GM23248 (cell line): ENCODE data around the gene OR2B2. TPM values are rescaled to one million over a fixed set of nuclear protein-coding genes. Genes with fewer than 3 reads are reported as not detected.
A peak's percentile ranks its signal among the peaks of the same experiment; 100 is the strongest.

Experiments used
- DNase-seq: peaks from one replicate; pipeline ENCODE4 v3.0.0-alpha.2; 2015
- H2AFZ ChIP-seq: fragments of 200-600 bp; sonication (generic); 2 replicates; pipeline ENCODE4 v1.6.1; 2016; ENCODE audit warnings: antibody characterized with exemption
- H3F3A ChIP-seq: fragments of 200-600 bp; sonication (generic); 2 replicates; pipeline ENCODE4 v1.6.1; 2016; ENCODE audit warnings: mild to moderate bottlenecking, antibody characterized with exemption, mixed run types; ENCODE audit not compliant: insufficient read depth
- H3K27ac ChIP-seq: fragments of 200-600 bp; sonication (generic); 2 replicates; pipeline ENCODE4 v1.5.1; 2016; ENCODE audit warnings: mild to moderate bottlenecking
- H3K27me3 ChIP-seq: fragments of 200-600 bp; sonication (generic); replicated peaks from 2 replicates; pipeline ENCODE4 v1.6.1; 2016; ENCODE audit warnings: mild to moderate bottlenecking; ENCODE audit not compliant: insufficient read depth
- H3K36me3 ChIP-seq: fragments of 200-600 bp; sonication (generic); 2 replicates; pipeline ENCODE4 v1.6.1; 2016; ENCODE audit warnings: low read depth, mild to moderate bottlenecking
- H3K4me1 ChIP-seq: fragments of 200-600 bp; sonication (generic); 2 replicates; pipeline ENCODE4 v1.6.1; 2016; ENCODE audit warnings: mild to moderate bottlenecking; ENCODE audit not compliant: insufficient read depth
- H3K4me2 ChIP-seq: fragments of 200-600 bp; sonication (generic); one replicate; pipeline ENCODE4 v1.6.1; 2016; ENCODE audit warnings: mild to moderate bottlenecking; ENCODE audit not compliant: unreplicated experiment
- H3K4me3 ChIP-seq: fragments of 200-600 bp; sonication (generic); 2 replicates; pipeline ENCODE4 v1.5.1; 2016; ENCODE audit warnings: mild to moderate bottlenecking
- H3K79me2 ChIP-seq: fragments of 200-600 bp; sonication (generic); 2 replicates; pipeline ENCODE4 v1.6.1; 2016; ENCODE audit warnings: mild to moderate bottlenecking; ENCODE audit not compliant: insufficient read depth
- H3K9ac ChIP-seq: fragments of 200-600 bp; sonication (generic); 2 replicates; pipeline ENCODE4 v1.6.1; 2016; ENCODE audit warnings: mild to moderate bottlenecking
- H3K9me2 ChIP-seq: fragments of 200-600 bp; sonication (generic); 2 replicates; pipeline ENCODE4 v1.6.1; 2016; ENCODE audit warnings: mixed run types, mild to moderate bottlenecking, moderate library complexity; ENCODE audit not compliant: insufficient read depth
- H3K9me3 ChIP-seq: fragments of 200-600 bp; sonication (generic); one replicate; pipeline ENCODE4 v1.6.1; 2017; ENCODE audit warnings: low read depth
- H4K20me1 ChIP-seq: fragments of 200-600 bp; sonication (generic); 2 replicates; pipeline ENCODE4 v1.6.0; 2016; ENCODE audit not compliant: insufficient read depth
- EZH2 ChIP-seq: fragments of 200-600 bp; sonication (generic); IDR thresholded peaks from 2 replicates; pipeline ENCODE4 v1.6.1; 2018; ENCODE audit warnings: antibody characterized with exemption, mild to moderate bottlenecking; ENCODE audit not compliant: insufficient read depth, poor library complexity, severe bottlenecking
- EZH2phosphoT487 ChIP-seq: fragments of 200-600 bp; sonication (generic); IDR thresholded peaks from 2 replicates; pipeline ENCODE4 v1.6.1; 2018; ENCODE audit warnings: antibody characterized with exemption, moderate library complexity, mild to moderate bottlenecking, low read depth; ENCODE audit not compliant: insufficient read depth
- WGBS, 2 experiments: methylation state at CpG; one replicate each; pipeline ENCODE4 v1.1.6; 2015 to 2017; ENCODE audit warnings: low lambda C conversion rate in 2 of 2, low coverage in 1 of 2; ENCODE audit errors: missing lambda C conversion rate in 2 of 2; 5-methylcytosine and 5-hydroxymethylcytosine counted together
- in situ Hi-C: fragments of 300-500 bp; cut with MboI; formaldehyde crosslinking; loops from 2 replicates; pipeline ENCODE4 v1.15.0; 2020
- polyA plus RNA-seq: library from polyadenylated mRNA; unstranded; fragments of >200 nt; fragmentation: Nextera tagmentation; extraction: Ambion mirVana; gene quantifications from 2 replicates; pipeline ENCODE4 v1.2.1, GENCODE V29; 2016
- total RNA-seq: library from RNA; depleted of rRNA; stranded (reverse); fragments of >200 nt; shearing (Covaris generic); gene quantifications from 2 replicates; pipeline ENCODE4 v1.2.3, GENCODE V29; 2014

OR2B2 gene
- total and polyA plus RNA-seq, 2 experiments from 2014 or later: not detected

DNA sequence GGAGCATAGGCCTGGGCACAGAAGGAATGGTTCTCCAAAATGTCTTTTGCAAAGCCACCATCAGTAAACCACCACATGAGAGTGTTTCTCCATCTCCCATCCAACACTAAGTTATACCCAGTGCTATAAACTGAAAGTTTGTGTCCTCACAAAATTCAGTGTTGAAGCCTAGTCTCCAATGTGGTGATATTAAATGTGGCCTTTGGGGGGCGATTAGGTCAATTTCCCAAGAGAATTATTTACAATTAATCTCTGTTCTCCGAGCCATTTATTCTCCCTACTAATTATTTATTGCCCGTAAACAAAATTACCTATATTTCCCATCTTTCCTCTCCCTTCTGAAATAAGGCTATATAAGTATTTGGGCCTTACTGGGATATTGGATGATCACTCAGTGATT is 26.1 kb downstream of the OR2B2 start:
- no peak overlapping the region for H2AFZ ChIP-seq
- WGBS, 2 experiments: 43 to 47% methylated on average over 3 of the region's 3 CpGs
- in situ Hi-C loops: no loop called here

DNA sequence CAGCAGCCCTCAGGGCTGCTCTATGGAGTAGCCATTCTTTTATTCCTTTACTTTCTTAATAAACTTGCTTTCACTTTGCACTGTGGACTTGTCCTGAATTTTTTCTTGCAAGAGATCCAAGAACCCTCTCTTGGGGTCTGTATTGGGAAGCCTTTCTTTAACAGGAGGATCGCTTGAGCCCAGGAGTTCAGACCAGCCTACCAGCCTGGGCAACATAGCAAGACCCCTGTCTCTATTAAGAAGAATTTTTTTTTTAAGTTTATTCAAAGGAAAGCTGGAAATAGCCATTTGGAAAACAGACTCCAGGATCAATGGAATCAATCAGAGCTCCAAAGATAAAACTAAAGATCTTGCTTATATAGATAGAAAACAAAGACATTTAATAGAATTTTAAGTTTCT is 29.1 kb downstream of the OR2B2 start:
- 47 to 50% methylated on average over 1 of the region's 1 CpG for whole genome bisulfite sequencing, 2 experiments

More for the DNA sequence above, 26.1 kb downstream of the OR2B2 start:
- Histone ChIP-seq H3K27me3 (no peaks in the 10 kb centered on the region), H4K20me1 (no peaks in the 10 kb centered on the region), H3K9me2 (no peaks in the 10 kb centered on the region), H3K9me3 (no peaks in the 10 kb centered on the region), H3K4me3 (no peak overlapping the region), H3K36me3 (no peaks in the 10 kb centered on the region), H3F3A (peaks cover 13% of the 10 kb centered on the region), H3K4me1 (no peaks in the 10 kb centered on the region), H3K4me2 (no peak overlapping the region), H3K27ac (no peak overlapping the region), H3K9ac (no peak overlapping the region), H3K79me2 (no peaks in the 10 kb centered on the region)
- TF ChIP-seq EZH2phosphoT487 (no peak), EZH2 (no peak)
- DNase-seq: no peak

GRCh38 chr6:27882624-27883023 is 29.6 kb downstream of the OR2B2 start:
- Histone ChIP-seq H3K79me2 (no peaks in the 10 kb centered on the region), H3F3A (no peaks in the 10 kb centered on the region), H3K4me1 (no peaks in the 10 kb centered on the region), H2AFZ (no peak overlapping the region), H3K9me2 (no peaks in the 10 kb centered on the region), H3K27me3 (no peaks in the 10 kb centered on the region), H3K4me3 (no peak overlapping the region), H4K20me1 (no peaks in the 10 kb centered on the region), H3K9me3 (no peaks in the 10 kb centered on the region), H3K27ac (no peak overlapping the region), H3K36me3 (no peaks in the 10 kb centered on the region), H3K9ac (no peak overlapping the region), H3K4me2 (no peak overlapping the region)
- no peak for TF ChIP-seq EZH2phosphoT487
- no peak for TF ChIP-seq EZH2
- DNase-seq: no peak
- 61 to 64% methylated on average over 5 of the region's 5 CpGs for WGBS, 2 experiments
- in situ Hi-C loops: no loop called here

More for the DNA sequence above, 29.1 kb downstream of the OR2B2 start:
- Histone ChIP-seq H4K20me1 (no peaks in the 10 kb centered on the region), H3K4me2 (no peak overlapping the region), H3K79me2 (no peaks in the 10 kb centered on the region), H3K9me3 (no peaks in the 10 kb centered on the region), H3K9me2 (no peaks in the 10 kb centered on the region), H3K27me3 (no peaks in the 10 kb centered on the region), H3K4me3 (no peak overlapping the region), H3F3A (no peaks in the 10 kb centered on the region), H3K27ac (no peak overlapping the region), H3K9ac (no peak overlapping the region), H2AFZ (no peak overlapping the region), H3K36me3 (no peaks in the 10 kb centered on the region), H3K4me1 (no peaks in the 10 kb centered on the region)
- DNase-seq: no peak
- in situ Hi-C loops: no loop called here
- TF ChIP-seq EZH2phosphoT487 (no peak), EZH2 (no peak)

DNA sequence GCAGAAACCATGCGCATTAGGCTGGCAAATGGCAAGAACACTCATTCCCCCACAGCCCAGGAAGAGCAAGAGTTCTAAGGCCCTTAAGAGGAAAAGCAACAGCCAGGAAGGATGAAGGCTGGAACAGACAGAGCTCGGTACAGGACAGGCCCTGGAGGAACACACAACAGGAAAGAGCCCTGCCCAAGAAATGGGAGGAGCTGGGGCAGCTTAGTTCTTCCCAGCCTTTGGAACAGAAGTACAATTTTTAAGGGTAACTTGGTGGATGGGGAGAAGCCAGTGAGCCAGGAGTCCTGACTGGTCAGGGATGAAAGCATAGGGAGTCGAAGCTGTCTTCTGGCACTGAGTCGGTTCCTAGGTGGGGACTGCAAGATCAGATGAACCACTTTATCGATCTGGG is 32.4 kb downstream of the OR2B2 start:
- Histone ChIP-seq H3K9me3 (no peaks in the 10 kb centered on the region), H3K4me3 (no peak overlapping the region), H3K27ac (no peak overlapping the region), H3K9me2 (no peaks in the 10 kb centered on the region), H3K27me3 (no peaks in the 10 kb centered on the region), H3K4me1 (no peaks in the 10 kb centered on the region), H2AFZ (no peak overlapping the region), H3K9ac (no peak overlapping the region), H3K4me2 (no peak overlapping the region), H4K20me1 (no peaks in the 10 kb centered on the region), H3K36me3 (no peaks in the 10 kb centered on the region), H3F3A (no peaks in the 10 kb centered on the region), H3K79me2 (no peaks in the 10 kb centered on the region)
- DNase-seq: no peak
- WGBS, 2 experiments: 82 to 83% methylated on average over 5 of the region's 5 CpGs
- in situ Hi-C loops: no loop called here
- TF ChIP-seq EZH2 (no peak), EZH2phosphoT487 (no peak)

DNA sequence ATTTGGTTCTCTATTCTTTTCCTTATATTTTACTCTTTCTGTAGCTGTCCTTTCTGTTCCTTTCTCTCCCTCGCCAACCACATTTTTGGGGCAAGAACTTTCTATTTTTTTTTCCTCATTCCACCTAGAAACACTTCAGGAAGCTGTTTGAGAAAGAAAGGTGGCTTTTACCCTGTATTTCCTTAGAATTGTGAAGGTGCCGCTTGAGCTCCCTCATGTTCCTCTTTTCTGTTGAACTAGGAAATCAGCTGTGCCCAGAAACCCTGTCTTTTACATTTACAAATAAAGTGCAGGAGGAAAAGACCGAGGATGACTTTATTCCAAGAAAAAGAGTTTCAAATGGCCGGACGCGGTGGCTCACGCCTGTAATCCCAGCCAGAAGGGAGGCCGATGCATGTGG is 38.2 kb downstream of the OR2B2 start:
- in situ Hi-C loops: loop anchor here (25.0 kb wide), 1 partner anchor 1837 kb away; a partner anchor contains a TSS
- H3K4me3 ChIP-seq: peak overlapping the region; percentile 82
- H3F3A ChIP-seq: peaks cover 30% of the 10 kb centered on the region
- H4K20me1 ChIP-seq: no peaks in the 10 kb centered on the region
- H3K9me3 ChIP-seq: no peaks in the 10 kb centered on the region
- H3K9me2 ChIP-seq: no peaks in the 10 kb centered on the region
- peak overlapping the region; percentile 92 for H3K27ac ChIP-seq
- peak overlapping the region; percentile 84 for H2AFZ ChIP-seq
- no peaks in the 10 kb centered on the region for H3K4me1 ChIP-seq
- H3K9ac ChIP-seq: peak overlapping the region; percentile 93
- no peaks in the 10 kb centered on the region for H3K79me2 ChIP-seq
- WGBS, 2 experiments: 93 to 95% methylated on average over 8 of the region's 8 CpGs
- H3K36me3 ChIP-seq: no peaks in the 10 kb centered on the region
- peak overlapping the region; percentile 90 for H3K4me2 ChIP-seq
- no peaks in the 10 kb centered on the region for H3K27me3 ChIP-seq
- TF ChIP-seq EZH2 (no peak), EZH2phosphoT487 (no peak)
- DNase-seq: no peak
